Neural cell (in vitro differentiated cells): Measurements from ENCODE around the gene MMP15. TPM values are rescaled to one million over a fixed set of nuclear protein-coding genes. Genes with fewer than 3 reads are reported as not detected.

Experiments used
- H2AFZ ChIP-seq: fragments of 200-600, 300-800 bp; sonication (generic), shearing (Covaris generic); 2 replicates; pipeline ENCODE4 v1.6.0; 2014; ENCODE audit warnings: low read depth, mild to moderate bottlenecking, antibody characterized with exemption, low read length, moderate library complexity
- H3F3A ChIP-seq: fragments of 200-600 bp; shearing (Covaris generic); 2 replicates; pipeline ENCODE4 v1.6.1; 2016; ENCODE audit warnings: mild to moderate bottlenecking, moderate library complexity, mixed read lengths, antibody characterized with exemption, low read length; ENCODE audit not compliant: insufficient read depth, poor library complexity, severe bottlenecking
- H3K27ac ChIP-seq: fragments of 200-600, 300-800 bp; sonication (generic), shearing (Covaris generic); 2 replicates; pipeline ENCODE4 v1.5.1; 2014; ENCODE audit warnings: mild to moderate bottlenecking, low read length, moderate library complexity
- H3K27me3 ChIP-seq: fragments of 300-800, 200-600 bp; sonication (generic), shearing (Covaris generic); 2 replicates; pipeline ENCODE4 v1.6.0; 2014; ENCODE audit warnings: mild to moderate bottlenecking, low read depth, low read length, moderate library complexity; ENCODE audit not compliant: insufficient read depth
- H3K36me3 ChIP-seq: fragments of 300-800, 200-600 bp; sonication (generic), shearing (Covaris generic); 2 replicates; pipeline ENCODE4 v1.5.1; 2014; ENCODE audit warnings: mild to moderate bottlenecking, antibody characterized with exemption, low read length, moderate library complexity; ENCODE audit not compliant: insufficient read depth
- H3K4me2 ChIP-seq: fragments of 300-800, 200-600 bp; sonication (generic), shearing (Covaris generic); 2 replicates; pipeline ENCODE4 v1.6.0; 2014; ENCODE audit warnings: mild to moderate bottlenecking, low read length
- H3K4me3 ChIP-seq: fragments of 300-800, 200-600 bp; sonication (generic), shearing (Covaris generic); 2 replicates; pipeline ENCODE4 v1.5.1; 2014; ENCODE audit warnings: mild to moderate bottlenecking, low read length, moderate library complexity
- H3K79me2 ChIP-seq: fragments of 200-600 bp; shearing (Covaris generic); replicated peaks from 2 replicates; pipeline ENCODE4 v1.6.0; 2014; ENCODE audit warnings: mild to moderate bottlenecking, low read length, moderate library complexity; ENCODE audit not compliant: insufficient read depth
- H3K9ac ChIP-seq: fragments of 300-800, 200-600 bp; sonication (generic), shearing (Covaris generic); 2 replicates; pipeline ENCODE4 v1.6.1; 2016; ENCODE audit warnings: mild to moderate bottlenecking, low read length, mixed read lengths
- H3K9me2 ChIP-seq: fragments of 200-600 bp; shearing (Covaris generic); 2 replicates; pipeline ENCODE4 v1.6.1; 2016; ENCODE audit warnings: mild to moderate bottlenecking, low read length, mixed read lengths; ENCODE audit not compliant: insufficient read depth
- H3K9me3 ChIP-seq: fragments of 200-600, 300-800 bp; sonication (generic), shearing (Covaris generic); 2 replicates; pipeline ENCODE4 v1.6.1; 2016; ENCODE audit warnings: mild to moderate bottlenecking, mixed run types, low read length, moderate library complexity, mixed read lengths
- H4K20me1 ChIP-seq: fragments of 200-600 bp; shearing (Covaris generic); 2 replicates; pipeline ENCODE4 v1.6.1; 2016; ENCODE audit warnings: mild to moderate bottlenecking, mixed run types; ENCODE audit not compliant: insufficient read depth
- EP300 ChIP-seq: fragments of 450-650 bp; conservative IDR thresholded peaks from 2 replicates; pipeline ENCODE4 v1.6.1; 2014; ENCODE audit warnings: antibody characterized with exemption, mild to moderate bottlenecking, moderate library complexity; ENCODE audit not compliant: poor library complexity, severe bottlenecking
- EZH2 ChIP-seq: fragments of 200-600, 300-800 bp; shearing (Covaris generic), sonication (generic); IDR thresholded peaks from 2 replicates; pipeline ENCODE4 v1.6.1; 2014; ENCODE audit warnings: antibody characterized with exemption, low read length, borderline replicate concordance, mild to moderate bottlenecking; ENCODE audit not compliant: insufficient read depth, poor library complexity, severe bottlenecking
- MXI1 ChIP-seq: fragments of 450-650 bp; conservative IDR thresholded peaks from 2 replicates; pipeline ENCODE4 v1.6.1; 2014; ENCODE audit warnings: antibody characterized with exemption, mild to moderate bottlenecking; ENCODE audit not compliant: poor library complexity, severe bottlenecking
- POLR2AphosphoS5 ChIP-seq: IDR thresholded peaks from 2 replicates; pipeline ENCODE4 v1.6.1; 2012
- RAD21 ChIP-seq: fragments of 450-650 bp; conservative IDR thresholded peaks from 2 replicates; pipeline ENCODE4 v1.6.1; 2014; ENCODE audit warnings: antibody characterized with exemption, mild to moderate bottlenecking, moderate library complexity
- SMC3 ChIP-seq: fragments of 450-650 bp; conservative IDR thresholded peaks from 2 replicates; pipeline ENCODE4 v1.6.1; 2014; ENCODE audit warnings: antibody characterized with exemption, mild to moderate bottlenecking, moderate library complexity; ENCODE audit not compliant: poor library complexity
- TAF1 ChIP-seq: IDR thresholded peaks from 2 replicates; pipeline ENCODE4 v1.6.1; 2012; ENCODE audit warnings: low read depth
- polyA plus RNA-seq: library from polyadenylated mRNA; depleted of rRNA; stranded (reverse); fragments of >200 nt; gene quantifications from 2 replicates; pipeline ENCODE4 v1.2.3, GENCODE V29; 2014
- TF ChIP-seq, protein P1 (sequence below): fragments of 450-650 bp; IDR thresholded peaks from 2 replicates; pipeline ENCODE4 v1.5.1; 2014; ENCODE audit warnings: antibody characterized with exemption, mild to moderate bottlenecking, moderate library complexity; ENCODE audit not compliant: poor library complexity, severe bottlenecking
- TF ChIP-seq, protein P2 (sequence below): IDR thresholded peaks from 2 replicates; pipeline ENCODE4 v1.6.1; 2012; ENCODE audit warnings: borderline replicate concordance

MMP15 gene
- polyA plus RNA-seq, 1 donor from 2014 or later, result 18.5 TPM

DNA sequence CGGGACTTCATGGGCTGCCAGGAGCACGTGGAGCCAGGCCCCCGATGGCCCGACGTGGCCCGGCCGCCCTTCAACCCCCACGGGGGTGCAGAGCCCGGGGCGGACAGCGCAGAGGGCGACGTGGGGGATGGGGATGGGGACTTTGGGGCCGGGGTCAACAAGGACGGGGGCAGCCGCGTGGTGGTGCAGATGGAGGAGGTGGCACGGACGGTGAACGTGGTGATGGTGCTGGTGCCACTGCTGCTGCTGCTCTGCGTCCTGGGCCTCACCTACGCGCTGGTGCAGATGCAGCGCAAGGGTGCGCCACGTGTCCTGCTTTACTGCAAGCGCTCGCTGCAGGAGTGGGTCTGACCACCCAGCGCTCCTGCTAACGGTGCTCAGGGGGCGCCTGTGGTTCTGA is 19.5 kb downstream of the MMP15 start:
- no peaks in the 10 kb centered on the region for H3K36me3 ChIP-seq
- H3K4me2 ChIP-seq, result no peak overlapping the region
- no peaks in the 10 kb centered on the region for H3K79me2 ChIP-seq
- H3K9me2 ChIP-seq, result no peaks in the 10 kb centered on the region
- H3K27ac ChIP-seq, result no peak overlapping the region
- no peak overlapping the region for H3K4me3 ChIP-seq
- H3K9me3 ChIP-seq, result no peaks in the 10 kb centered on the region
- H3F3A ChIP-seq, result no peaks in the 10 kb centered on the region
- no peak overlapping the region for H2AFZ ChIP-seq
- no peak overlapping the region for H3K9ac ChIP-seq
- TF ChIP-seq EP300 (no peak), RAD21 (no peak), SMC3 (no peak), MXI1 (no peak), TAF1 (no peak), POLR2AphosphoS5 (no peak), EZH2 (no peak)
- TF ChIP-seq, protein P1, sequence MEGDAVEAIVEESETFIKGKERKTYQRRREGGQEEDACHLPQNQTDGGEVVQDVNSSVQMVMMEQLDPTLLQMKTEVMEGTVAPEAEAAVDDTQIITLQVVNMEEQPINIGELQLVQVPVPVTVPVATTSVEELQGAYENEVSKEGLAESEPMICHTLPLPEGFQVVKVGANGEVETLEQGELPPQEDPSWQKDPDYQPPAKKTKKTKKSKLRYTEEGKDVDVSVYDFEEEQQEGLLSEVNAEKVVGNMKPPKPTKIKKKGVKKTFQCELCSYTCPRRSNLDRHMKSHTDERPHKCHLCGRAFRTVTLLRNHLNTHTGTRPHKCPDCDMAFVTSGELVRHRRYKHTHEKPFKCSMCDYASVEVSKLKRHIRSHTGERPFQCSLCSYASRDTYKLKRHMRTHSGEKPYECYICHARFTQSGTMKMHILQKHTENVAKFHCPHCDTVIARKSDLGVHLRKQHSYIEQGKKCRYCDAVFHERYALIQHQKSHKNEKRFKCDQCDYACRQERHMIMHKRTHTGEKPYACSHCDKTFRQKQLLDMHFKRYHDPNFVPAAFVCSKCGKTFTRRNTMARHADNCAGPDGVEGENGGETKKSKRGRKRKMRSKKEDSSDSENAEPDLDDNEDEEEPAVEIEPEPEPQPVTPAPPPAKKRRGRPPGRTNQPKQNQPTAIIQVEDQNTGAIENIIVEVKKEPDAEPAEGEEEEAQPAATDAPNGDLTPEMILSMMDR, result no peak
- TF ChIP-seq, protein P2, sequence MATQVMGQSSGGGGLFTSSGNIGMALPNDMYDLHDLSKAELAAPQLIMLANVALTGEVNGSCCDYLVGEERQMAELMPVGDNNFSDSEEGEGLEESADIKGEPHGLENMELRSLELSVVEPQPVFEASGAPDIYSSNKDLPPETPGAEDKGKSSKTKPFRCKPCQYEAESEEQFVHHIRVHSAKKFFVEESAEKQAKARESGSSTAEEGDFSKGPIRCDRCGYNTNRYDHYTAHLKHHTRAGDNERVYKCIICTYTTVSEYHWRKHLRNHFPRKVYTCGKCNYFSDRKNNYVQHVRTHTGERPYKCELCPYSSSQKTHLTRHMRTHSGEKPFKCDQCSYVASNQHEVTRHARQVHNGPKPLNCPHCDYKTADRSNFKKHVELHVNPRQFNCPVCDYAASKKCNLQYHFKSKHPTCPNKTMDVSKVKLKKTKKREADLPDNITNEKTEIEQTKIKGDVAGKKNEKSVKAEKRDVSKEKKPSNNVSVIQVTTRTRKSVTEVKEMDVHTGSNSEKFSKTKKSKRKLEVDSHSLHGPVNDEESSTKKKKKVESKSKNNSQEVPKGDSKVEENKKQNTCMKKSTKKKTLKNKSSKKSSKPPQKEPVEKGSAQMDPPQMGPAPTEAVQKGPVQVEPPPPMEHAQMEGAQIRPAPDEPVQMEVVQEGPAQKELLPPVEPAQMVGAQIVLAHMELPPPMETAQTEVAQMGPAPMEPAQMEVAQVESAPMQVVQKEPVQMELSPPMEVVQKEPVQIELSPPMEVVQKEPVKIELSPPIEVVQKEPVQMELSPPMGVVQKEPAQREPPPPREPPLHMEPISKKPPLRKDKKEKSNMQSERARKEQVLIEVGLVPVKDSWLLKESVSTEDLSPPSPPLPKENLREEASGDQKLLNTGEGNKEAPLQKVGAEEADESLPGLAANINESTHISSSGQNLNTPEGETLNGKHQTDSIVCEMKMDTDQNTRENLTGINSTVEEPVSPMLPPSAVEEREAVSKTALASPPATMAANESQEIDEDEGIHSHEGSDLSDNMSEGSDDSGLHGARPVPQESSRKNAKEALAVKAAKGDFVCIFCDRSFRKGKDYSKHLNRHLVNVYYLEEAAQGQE, result no peak
- H3K27me3 ChIP-seq, result no peaks in the 10 kb centered on the region
- no peaks in the 10 kb centered on the region for H4K20me1 ChIP-seq

DNA sequence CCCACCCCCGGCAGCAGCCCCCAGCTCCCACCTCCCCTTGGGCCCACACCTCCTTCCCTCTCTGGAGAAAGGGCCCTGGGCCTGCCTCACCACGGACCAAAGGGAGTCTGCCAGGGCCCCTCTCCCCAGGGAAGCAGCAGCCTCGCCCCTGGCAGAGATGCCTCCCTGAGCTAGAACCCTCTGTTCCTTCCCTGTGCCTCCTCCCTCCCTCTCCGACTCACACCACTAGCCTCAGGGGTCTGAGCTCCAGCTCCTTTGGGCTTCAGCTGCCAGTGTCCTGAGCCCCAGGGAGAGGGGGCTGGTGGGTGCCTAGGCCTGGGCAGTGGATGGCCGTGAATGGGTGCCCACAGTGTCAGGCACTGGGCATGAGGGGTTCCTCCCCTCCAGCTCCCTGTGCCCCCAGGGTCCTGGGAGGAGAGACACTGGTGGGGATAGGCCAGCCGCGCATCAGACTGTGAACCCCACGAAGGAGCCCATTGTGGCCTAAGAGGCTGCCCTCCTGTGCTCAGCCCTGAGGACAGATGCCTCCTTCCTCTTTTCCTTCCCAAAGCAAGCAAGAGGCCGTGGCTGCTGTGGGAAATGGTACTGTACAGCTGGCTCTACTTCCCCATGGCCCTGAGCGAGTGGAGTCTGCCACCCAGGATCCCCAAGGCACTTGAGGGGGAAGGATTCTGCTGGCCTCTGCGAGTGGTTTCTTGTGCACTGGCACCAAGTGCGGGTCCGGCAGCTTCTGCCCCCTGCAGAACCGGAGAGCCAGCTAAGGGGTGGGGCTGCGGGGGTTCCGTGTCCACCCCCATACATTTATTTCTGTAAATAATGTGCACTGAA is 20.7 kb downstream of the MMP15 start:
- TF ChIP-seq, protein P2, result no peak
- TF ChIP-seq TAF1 (no peak), EP300 (no peak), RAD21 (no peak), SMC3 (no peak), EZH2 (no peak), POLR2AphosphoS5 (no peak), MXI1 (no peak)
- TF ChIP-seq, protein P1, result no peak
- Histone ChIP-seq H3K27ac (no peak overlapping the region), H3K36me3 (no peaks in the 10 kb centered on the region)

More for the DNA sequence above, 20.7 kb downstream of the MMP15 start:
- H3K9ac ChIP-seq, result no peak overlapping the region
- H3F3A ChIP-seq, result no peaks in the 10 kb centered on the region
- H3K9me3 ChIP-seq, result no peaks in the 10 kb centered on the region
- no peak overlapping the region for H3K4me3 ChIP-seq
- no peaks in the 10 kb centered on the region for H3K27me3 ChIP-seq
- no peaks in the 10 kb centered on the region for H3K9me2 ChIP-seq
- H3K4me2 ChIP-seq, result no peak overlapping the region
- no peak overlapping the region for H2AFZ ChIP-seq
- H4K20me1 ChIP-seq, result no peaks in the 10 kb centered on the region
- no peaks in the 10 kb centered on the region for H3K79me2 ChIP-seq
